ENCODE data around the gene CNTNAP2.

The CNTNAP2 gene

DNA sequence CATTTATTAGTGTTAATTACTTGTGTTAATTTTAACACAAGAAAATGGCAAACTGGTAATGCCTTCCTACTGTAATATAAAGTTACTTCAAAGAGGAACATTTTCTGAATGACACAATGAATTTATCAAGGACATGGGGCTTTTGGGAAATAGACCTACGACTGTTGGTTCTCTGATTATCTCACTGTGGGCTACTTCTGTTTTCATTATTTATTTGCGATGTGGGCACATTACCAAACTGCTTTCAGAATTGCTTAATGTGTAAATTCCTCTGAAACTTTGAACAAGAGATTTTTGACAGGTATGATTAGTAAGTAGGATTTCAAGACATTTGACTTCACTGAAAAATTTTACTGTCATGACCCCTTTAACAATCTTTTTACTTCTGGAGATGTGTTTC, 535.6 kb downstream of the CNTNAP2 start:
- H3K36me3 ChIP-seq (ENCODE audit: control insufficient read depth, insufficient read depth, low read length), result no peaks in the 10 kb centered on the region
- no peak overlapping the region for H4K8ac ChIP-seq (ENCODE audit: low read depth, low read length)
- H2BK120ac ChIP-seq (ENCODE audit: low read depth, low read length), result no peak overlapping the region
- no peak overlapping the region for H2AK5ac ChIP-seq (ENCODE audit: low read length)
- H3K56ac ChIP-seq (ENCODE audit: low read length), result no peak overlapping the region
- no peak overlapping the region for H3K27ac ChIP-seq (ENCODE audit: low read depth, low read length)
- WGBS (ENCODE audit: extremely low coverage, insufficient coverage, low lambda C conversion rate), result no CpG with 5 or more reads among the region's 2 CpGs
- no peak overlapping the region for H2BK15ac ChIP-seq (replicated peaks; ENCODE audit: low read depth)
- no peaks in the 10 kb centered on the region for H3K79me2 ChIP-seq (ENCODE audit: control insufficient read depth, insufficient read depth, low read length)
- H4K5ac ChIP-seq (ENCODE audit: low read length), result no peak overlapping the region
- no peaks in the 10 kb centered on the region for H3K79me1 ChIP-seq (ENCODE audit: low read length)
- H3K4me2 ChIP-seq (ENCODE audit: low read length), result no peak overlapping the region
- no peak overlapping the region for H3K4me3 ChIP-seq (ENCODE audit: low read length)
- H3K27me3 ChIP-seq (ENCODE audit: insufficient read depth, low read length, poor library complexity), result no peaks in the 10 kb centered on the region
- H3K4ac ChIP-seq (ENCODE audit: low read depth, low read length), result no peak overlapping the region
- no peak overlapping the region for H3K23ac ChIP-seq (ENCODE audit: low read length)
- no peak overlapping the region for H3K9ac ChIP-seq (ENCODE audit: low read length)
- H3K18ac ChIP-seq (ENCODE audit: low read length), result no peak overlapping the region
- H3K4me1 ChIP-seq (ENCODE audit: control insufficient read depth, low read depth, low read length), result peaks cover 3% of the 10 kb centered on the region
- no peak for DNase-seq
- H2BK5ac ChIP-seq (ENCODE audit: low read length), result no peak overlapping the region

DNA sequence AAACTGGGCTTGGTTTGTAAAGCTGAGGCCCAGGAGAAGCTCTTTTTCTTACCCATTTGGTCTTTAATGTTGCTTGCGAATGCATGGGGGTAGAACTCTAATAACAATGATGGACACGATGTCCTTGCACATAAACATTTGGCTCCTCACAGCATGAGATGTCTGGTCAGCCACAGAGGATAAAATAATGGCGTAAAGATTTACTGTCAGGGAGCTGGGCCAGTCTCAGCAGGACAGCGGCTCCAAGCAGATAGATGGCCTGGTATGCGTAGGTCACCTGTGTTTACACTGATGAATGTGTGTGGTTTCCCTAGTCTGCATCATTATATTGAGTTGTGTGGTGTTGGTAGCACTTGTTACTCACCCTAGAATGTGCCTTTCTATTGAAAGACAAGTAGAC, 537.4 kb downstream of the CNTNAP2 start:
- no CpG with 5 or more reads among the region's 5 CpGs for WGBS (ENCODE audit: extremely low coverage, insufficient coverage, low lambda C conversion rate)
- H3K27me3 ChIP-seq (ENCODE audit: insufficient read depth, low read length, poor library complexity), result no peaks in the 10 kb centered on the region
- H2BK120ac ChIP-seq (ENCODE audit: low read depth, low read length), result no peak overlapping the region
- peaks cover 3% of the 10 kb centered on the region for H3K4me1 ChIP-seq (ENCODE audit: control insufficient read depth, low read depth, low read length)
- H3K23ac ChIP-seq (ENCODE audit: low read length), result no peak overlapping the region
- DNase-seq, result peak; percentile 31
- H2BK5ac ChIP-seq (ENCODE audit: low read length), result no peak overlapping the region
- no peak overlapping the region for H3K4me3 ChIP-seq (ENCODE audit: low read length)
- H3K4me2 ChIP-seq (ENCODE audit: low read length), result no peak overlapping the region
- no peak overlapping the region for H3K56ac ChIP-seq (ENCODE audit: low read length)
- no peak overlapping the region for H3K9ac ChIP-seq (ENCODE audit: low read length)
- no peak overlapping the region for H2BK15ac ChIP-seq (replicated peaks; ENCODE audit: low read depth)
- H3K27ac ChIP-seq (ENCODE audit: low read depth, low read length), result no peak overlapping the region
- no peak overlapping the region for H4K5ac ChIP-seq (ENCODE audit: low read length)
- H3K4ac ChIP-seq (ENCODE audit: low read depth, low read length), result no peak overlapping the region
- no peaks in the 10 kb centered on the region for H3K79me2 ChIP-seq (ENCODE audit: control insufficient read depth, insufficient read depth, low read length)
- no peak overlapping the region for H4K8ac ChIP-seq (ENCODE audit: low read depth, low read length)
- no peaks in the 10 kb centered on the region for H3K36me3 ChIP-seq (ENCODE audit: control insufficient read depth, insufficient read depth, low read length)
- H2AK5ac ChIP-seq (ENCODE audit: low read length), result no peak overlapping the region
- H3K18ac ChIP-seq (ENCODE audit: low read length), result no peak overlapping the region
- H3K79me1 ChIP-seq (ENCODE audit: low read length), result no peaks in the 10 kb centered on the region

GRCh38 chr7:146655928-146656797, 539.6 kb downstream of the CNTNAP2 start:
- H4K5ac ChIP-seq (ENCODE audit: low read length), result no peak overlapping the region
- no peak for DNase-seq
- no peak overlapping the region for H3K56ac ChIP-seq (ENCODE audit: low read length)
- H3K9ac ChIP-seq (ENCODE audit: low read length), result no peak overlapping the region
- no peak overlapping the region for H3K4ac ChIP-seq (ENCODE audit: low read depth, low read length)
- no peak overlapping the region for H3K18ac ChIP-seq (ENCODE audit: low read length)
- H2AK5ac ChIP-seq (ENCODE audit: low read length), result no peak overlapping the region
- H2BK120ac ChIP-seq (ENCODE audit: low read depth, low read length), result no peak overlapping the region
- H2BK5ac ChIP-seq (ENCODE audit: low read length), result no peak overlapping the region
- no peaks in the 10 kb centered on the region for H3K79me2 ChIP-seq (ENCODE audit: control insufficient read depth, insufficient read depth, low read length)
- H2BK15ac ChIP-seq (replicated peaks; ENCODE audit: low read depth), result no peak overlapping the region
- H3K36me3 ChIP-seq (ENCODE audit: control insufficient read depth, insufficient read depth, low read length), result no peaks in the 10 kb centered on the region
- H4K8ac ChIP-seq (ENCODE audit: low read depth, low read length), result no peak overlapping the region
- H3K4me3 ChIP-seq (ENCODE audit: low read length), result no peak overlapping the region
- H3K27ac ChIP-seq (ENCODE audit: low read depth, low read length), result no peak overlapping the region
- H3K4me1 ChIP-seq (ENCODE audit: control insufficient read depth, low read depth, low read length), result peaks cover 3% of the 10 kb centered on the region
- no peak overlapping the region for H3K23ac ChIP-seq (ENCODE audit: low read length)
- no peaks in the 10 kb centered on the region for H3K79me1 ChIP-seq (ENCODE audit: low read length)
- H3K4me2 ChIP-seq (ENCODE audit: low read length), result no peak overlapping the region
- no peaks in the 10 kb centered on the region for H3K27me3 ChIP-seq (ENCODE audit: insufficient read depth, low read length, poor library complexity)
- WGBS (ENCODE audit: extremely low coverage, insufficient coverage, low lambda C conversion rate), result no CpG with 5 or more reads among the region's 9 CpGs

DNA sequence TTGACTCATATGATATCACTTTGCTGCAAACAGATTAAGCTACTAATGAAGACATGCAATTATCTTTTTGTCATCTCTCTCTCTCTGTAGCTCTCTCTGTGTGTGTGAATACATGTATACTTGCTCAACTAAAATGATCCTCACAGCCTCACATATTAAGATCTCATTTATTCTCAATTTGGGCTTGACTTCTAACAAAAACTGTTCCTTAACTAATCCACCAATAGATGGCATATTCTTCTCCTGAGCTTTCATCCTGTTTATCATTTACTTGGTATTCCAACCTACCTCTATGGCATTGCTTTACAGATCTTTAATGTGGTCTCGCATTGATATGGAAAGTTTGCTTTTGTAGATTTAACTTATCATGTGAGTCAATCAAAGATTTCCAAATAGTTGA, 540.4 kb downstream of the CNTNAP2 start:
- Histone ChIP-seq H3K4me3 (ENCODE audit: low read length) (no peak overlapping the region), H3K18ac (ENCODE audit: low read length) (no peak overlapping the region), H2BK5ac (ENCODE audit: low read length) (no peak overlapping the region), H3K27ac (ENCODE audit: low read depth, low read length) (no peak overlapping the region), H2BK120ac (ENCODE audit: low read depth, low read length) (no peak overlapping the region), H3K79me2 (ENCODE audit: control insufficient read depth, insufficient read depth, low read length) (no peaks in the 10 kb centered on the region), H4K5ac (ENCODE audit: low read length) (no peak overlapping the region), H3K23ac (ENCODE audit: low read length) (no peak overlapping the region), H3K4me1 (ENCODE audit: control insufficient read depth, low read depth, low read length) (peaks cover 3% of the 10 kb centered on the region), H3K4me2 (ENCODE audit: low read length) (no peak overlapping the region), H2AK5ac (ENCODE audit: low read length) (no peak overlapping the region), H3K4ac (ENCODE audit: low read depth, low read length) (no peak overlapping the region), H2BK15ac (replicated peaks; ENCODE audit: low read depth) (no peak overlapping the region), H4K8ac (ENCODE audit: low read depth, low read length) (no peak overlapping the region), H3K79me1 (ENCODE audit: low read length) (no peaks in the 10 kb centered on the region), H3K27me3 (ENCODE audit: insufficient read depth, low read length, poor library complexity) (no peaks in the 10 kb centered on the region), H3K9ac (ENCODE audit: low read length) (no peak overlapping the region), H3K56ac (ENCODE audit: low read length) (no peak overlapping the region), H3K36me3 (ENCODE audit: control insufficient read depth, insufficient read depth, low read length) (no peaks in the 10 kb centered on the region)
- WGBS (ENCODE audit: extremely low coverage, insufficient coverage, low lambda C conversion rate), result no CpG with 5 or more reads among the region's 1 CpG
- peak; percentile 6 for DNase-seq

DNA sequence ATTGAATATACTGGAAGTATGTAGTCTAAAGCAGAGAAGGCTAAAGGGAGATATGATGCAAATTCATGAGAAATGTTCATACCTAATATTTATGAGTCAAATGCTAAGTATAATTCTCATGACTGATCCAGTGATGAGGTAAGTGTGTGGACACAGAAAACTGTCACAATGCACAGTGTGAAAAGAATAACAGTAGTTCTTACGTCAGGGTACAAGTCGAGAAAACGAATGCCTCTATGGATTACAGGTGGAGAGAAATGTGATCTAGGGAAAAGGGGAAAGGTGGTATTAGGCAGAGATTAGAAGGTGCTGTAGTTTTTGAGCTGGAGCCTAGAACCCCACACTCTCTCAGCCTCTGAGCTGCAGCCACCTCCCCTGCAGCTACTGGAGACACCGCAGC, 542.0 kb downstream of the CNTNAP2 start:
- H4K8ac ChIP-seq (ENCODE audit: low read depth, low read length), result no peak overlapping the region
- no peak for DNase-seq
- no peak overlapping the region for H3K4me3 ChIP-seq (ENCODE audit: low read length)
- no peak overlapping the region for H3K27ac ChIP-seq (ENCODE audit: low read depth, low read length)
- H3K4me2 ChIP-seq (ENCODE audit: low read length), result no peak overlapping the region
- no peaks in the 10 kb centered on the region for H3K27me3 ChIP-seq (ENCODE audit: insufficient read depth, low read length, poor library complexity)
- H3K23ac ChIP-seq (ENCODE audit: low read length), result no peak overlapping the region
- no peak overlapping the region for H3K9ac ChIP-seq (ENCODE audit: low read length)
- no peaks in the 10 kb centered on the region for H3K79me1 ChIP-seq (ENCODE audit: low read length)
- H3K79me2 ChIP-seq (ENCODE audit: control insufficient read depth, insufficient read depth, low read length), result no peaks in the 10 kb centered on the region
- H2BK5ac ChIP-seq (ENCODE audit: low read length), result no peak overlapping the region
- H3K18ac ChIP-seq (ENCODE audit: low read length), result no peak overlapping the region
- WGBS (ENCODE audit: extremely low coverage, insufficient coverage, low lambda C conversion rate), result no CpG with 5 or more reads among the region's 4 CpGs
- H3K4ac ChIP-seq (ENCODE audit: low read depth, low read length), result no peak overlapping the region
- H2BK15ac ChIP-seq (replicated peaks; ENCODE audit: low read depth), result no peak overlapping the region
- H3K56ac ChIP-seq (ENCODE audit: low read length), result no peak overlapping the region
- peaks cover 3% of the 10 kb centered on the region for H3K4me1 ChIP-seq (ENCODE audit: control insufficient read depth, low read depth, low read length)
- H4K5ac ChIP-seq (ENCODE audit: low read length), result no peak overlapping the region
- H2AK5ac ChIP-seq (ENCODE audit: low read length), result no peak overlapping the region
- H3K36me3 ChIP-seq (ENCODE audit: control insufficient read depth, insufficient read depth, low read length), result no peaks in the 10 kb centered on the region
- no peak overlapping the region for H2BK120ac ChIP-seq (ENCODE audit: low read depth, low read length)

DNA sequence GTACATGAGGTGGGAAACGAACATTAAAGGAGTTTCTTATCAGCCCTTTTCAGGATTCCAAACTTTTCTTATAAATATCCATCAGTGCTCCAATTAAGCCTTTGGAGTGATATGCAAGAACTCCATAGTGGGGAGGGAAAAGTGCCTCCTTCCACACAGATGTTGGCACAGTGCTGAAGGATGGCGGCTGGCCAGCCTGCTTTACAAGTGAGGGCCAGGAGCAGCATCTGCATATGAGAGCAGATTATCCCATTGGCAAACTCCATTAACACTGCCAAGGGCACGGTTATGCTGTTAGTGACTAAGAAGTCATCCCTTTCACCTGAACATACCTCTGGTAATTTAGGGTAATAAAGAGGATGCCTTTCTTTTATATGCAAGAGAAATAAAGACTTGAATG, 543.1 kb downstream of the CNTNAP2 start:
- no peak for DNase-seq
- Histone ChIP-seq H4K8ac (ENCODE audit: low read depth, low read length) (no peak overlapping the region), H2AK5ac (ENCODE audit: low read length) (no peak overlapping the region), H3K79me1 (ENCODE audit: low read length) (no peaks in the 10 kb centered on the region), H4K5ac (ENCODE audit: low read length) (no peak overlapping the region), H3K56ac (ENCODE audit: low read length) (no peak overlapping the region), H3K27ac (ENCODE audit: low read depth, low read length) (no peak overlapping the region), H2BK15ac (replicated peaks; ENCODE audit: low read depth) (no peak overlapping the region), H3K4me3 (ENCODE audit: low read length) (no peak overlapping the region), H2BK5ac (ENCODE audit: low read length) (no peak overlapping the region), H3K27me3 (ENCODE audit: insufficient read depth, low read length, poor library complexity) (no peaks in the 10 kb centered on the region), H3K9ac (ENCODE audit: low read length) (no peak overlapping the region), H3K36me3 (ENCODE audit: control insufficient read depth, insufficient read depth, low read length) (no peaks in the 10 kb centered on the region), H3K4me1 (ENCODE audit: control insufficient read depth, low read depth, low read length) (no peaks in the 10 kb centered on the region), H2BK120ac (ENCODE audit: low read depth, low read length) (no peak overlapping the region), H3K4ac (ENCODE audit: low read depth, low read length) (no peak overlapping the region), H3K79me2 (ENCODE audit: control insufficient read depth, insufficient read depth, low read length) (no peaks in the 10 kb centered on the region), H3K4me2 (ENCODE audit: low read length) (no peak overlapping the region), H3K18ac (ENCODE audit: low read length) (no peak overlapping the region), H3K23ac (ENCODE audit: low read length) (no peak overlapping the region)
- no CpG with 5 or more reads among the region's 3 CpGs for WGBS (ENCODE audit: extremely low coverage, insufficient coverage, low lambda C conversion rate)
